H9 (cell line): ENCODE measurements around the gene ATP8A1. TPM values are rescaled to one million over a fixed set of nuclear protein-coding genes. Genes with fewer than 3 reads are reported as not detected.

Experiments used
- DNase-seq: peaks from one replicate; pipeline ENCODE4 v3.0.0-alpha.2; 2017
- H2AFZ ChIP-seq: one replicate; pipeline ENCODE4 v1.6.1; 2013; ENCODE audit warnings: mild to moderate bottlenecking, low read length, control low read depth, moderate library complexity
- H2AK5ac ChIP-seq: 2 replicates; pipeline ENCODE4 v1.6.1; 2013; ENCODE audit warnings: low read length, control low read depth, mixed read lengths; ENCODE audit not compliant: insufficient read length
- H2BK120ac ChIP-seq: one replicate; pipeline ENCODE4 v1.6.1; 2013; ENCODE audit warnings: low read depth, mild to moderate bottlenecking, low read length, control low read depth, inconsistent platforms; ENCODE audit not compliant: poor library complexity, severe bottlenecking
- H2BK12ac ChIP-seq: 2 replicates; pipeline ENCODE4 v1.6.1; 2013; ENCODE audit warnings: low read length, control low read depth, mixed read lengths, low read depth; ENCODE audit not compliant: insufficient read length
- H2BK15ac ChIP-seq: 2 replicates; pipeline ENCODE4 v1.6.1; 2013; ENCODE audit warnings: low read depth, low read length, control low read depth
- H2BK20ac ChIP-seq: one replicate; pipeline ENCODE4 v1.6.1; 2013; ENCODE audit warnings: low read depth, mild to moderate bottlenecking, low read length, control low read depth, inconsistent platforms; ENCODE audit not compliant: poor library complexity, severe bottlenecking
- H2BK5ac ChIP-seq: 2 replicates; pipeline ENCODE4 v1.6.1; 2013; ENCODE audit warnings: low read length, control low read depth, mixed read lengths; ENCODE audit not compliant: insufficient read length
- H3K14ac ChIP-seq: 2 replicates; pipeline ENCODE4 v1.6.1; 2013; ENCODE audit warnings: low read length, control low read depth; ENCODE audit not compliant: insufficient read depth
- H3K18ac ChIP-seq: 2 replicates; pipeline ENCODE4 v1.6.1; 2013; ENCODE audit warnings: low read depth, mild to moderate bottlenecking, mixed read lengths, low read length, control low read depth; ENCODE audit not compliant: insufficient read length
- H3K23ac ChIP-seq: 2 replicates; pipeline ENCODE4 v1.6.1; 2013; ENCODE audit warnings: low read length, control low read depth, mixed read lengths, low read depth; ENCODE audit not compliant: insufficient read length
- H3K23me2 ChIP-seq: 2 replicates; pipeline ENCODE4 v1.6.1; 2013; ENCODE audit warnings: low read depth, mild to moderate bottlenecking, mixed read lengths, low read length, control low read depth; ENCODE audit not compliant: insufficient read length, poor library complexity, severe bottlenecking
- H3K27ac ChIP-seq: 2 replicates; pipeline ENCODE4 v1.5.1; 2013; ENCODE audit warnings: low read length, control low read depth, mixed read lengths, low read depth; ENCODE audit not compliant: insufficient read length
- H3K27me3 ChIP-seq: 2 replicates; pipeline ENCODE4 v1.6.1; 2013; ENCODE audit warnings: low read length, control low read depth, inconsistent platforms; ENCODE audit not compliant: insufficient read depth
- H3K4ac ChIP-seq: 2 replicates; pipeline ENCODE4 v1.6.1; 2013; ENCODE audit warnings: low read depth, mild to moderate bottlenecking, control low read depth, inconsistent platforms, low read length, moderate library complexity
- H3K4me1 ChIP-seq: 2 replicates; pipeline ENCODE4 v1.6.1; 2013; ENCODE audit warnings: low read length, control low read depth, inconsistent platforms; ENCODE audit not compliant: insufficient read depth
- H3K4me2 ChIP-seq: 2 replicates; pipeline ENCODE4 v1.6.1; 2013; ENCODE audit warnings: low read length, control low read depth, mixed read lengths; ENCODE audit not compliant: insufficient read length, insufficient read depth
- H3K56ac ChIP-seq: 2 replicates; pipeline ENCODE4 v1.6.1; 2013; ENCODE audit warnings: low read depth, mild to moderate bottlenecking, mixed read lengths, low read length, control low read depth; ENCODE audit not compliant: insufficient read length
- H3K79me1 ChIP-seq: 2 replicates; pipeline ENCODE4 v1.6.1; 2013; ENCODE audit warnings: low read depth, mild to moderate bottlenecking, moderate library complexity, low read length, control low read depth, inconsistent platforms; ENCODE audit not compliant: insufficient read depth, poor library complexity, severe bottlenecking
- H3K79me2 ChIP-seq: 2 replicates; pipeline ENCODE4 v1.6.1; 2013; ENCODE audit warnings: low read length, control low read depth, inconsistent platforms; ENCODE audit not compliant: insufficient read depth
- H3K9ac ChIP-seq: 2 replicates; pipeline ENCODE4 v1.6.1; 2013; ENCODE audit warnings: low read length, control low read depth, mixed read lengths; ENCODE audit not compliant: insufficient read length; ENCODE audit errors: extremely low read depth
- H3K9me3 ChIP-seq: one replicate; pipeline ENCODE4 v1.6.1; 2013; ENCODE audit warnings: low read depth, low read length, inconsistent platforms; ENCODE audit not compliant: control insufficient read depth
- H3T11ph ChIP-seq: one replicate; pipeline ENCODE4 v1.6.1; 2013; ENCODE audit warnings: mild to moderate bottlenecking, low read length, control low read depth, inconsistent platforms
- H4K20me1 ChIP-seq: one replicate; pipeline ENCODE4 v1.6.1; 2013; ENCODE audit not compliant: control insufficient read depth, insufficient read length, insufficient read depth
- H4K5ac ChIP-seq: 2 replicates; pipeline ENCODE4 v1.6.1; 2013; ENCODE audit warnings: low read depth, mild to moderate bottlenecking, mixed read lengths, low read length, control low read depth; ENCODE audit not compliant: insufficient read length
- H4K8ac ChIP-seq: replicated peaks from 2 replicates; pipeline ENCODE4 v1.6.1; 2013; ENCODE audit warnings: low read length, control low read depth, mixed read lengths, low read depth; ENCODE audit not compliant: insufficient read length
- H4K91ac ChIP-seq: 2 replicates; pipeline ENCODE4 v1.6.1; 2013; ENCODE audit warnings: low read depth, mild to moderate bottlenecking, moderate library complexity, mixed read lengths, low read length, control low read depth; ENCODE audit not compliant: insufficient read length
- H3K27ac Mint-ChIP-seq, 3 experiments: 2 replicates in 2 of 3; 3 replicates in 1 of 3; pipeline ENCODE4 v1.8.0; 2020 to 2021; ENCODE audit warnings: mixed read lengths in 3 of 3, mild to moderate bottlenecking in 1 of 3, moderate library complexity in 1 of 3
- H3K27me3 Mint-ChIP-seq: 2 replicates; pipeline ENCODE4 v1.8.0; 2021; ENCODE audit warnings: low read depth, mild to moderate bottlenecking, moderate library complexity, mixed read lengths
- H3K36me3 Mint-ChIP-seq, 3 experiments: 2 replicates in 2 of 3; 3 replicates in 1 of 3; pipeline ENCODE4 v1.8.0; 2020 to 2021; ENCODE audit warnings: low read depth in 3 of 3, mixed read lengths in 3 of 3; ENCODE audit not compliant: insufficient read depth in 1 of 3
- H3K4me1 Mint-ChIP-seq, 2 experiments: 2 replicates each; pipeline ENCODE4 v1.8.0; 2020; ENCODE audit warnings: mixed read lengths in 2 of 2
- H3K4me3 Mint-ChIP-seq, 2 experiments: 2 replicates in 1 of 2; 3 replicates in 1 of 2; pipeline ENCODE4 v1.8.0; 2020 to 2021; ENCODE audit warnings: mild to moderate bottlenecking in 2 of 2, mixed read lengths in 2 of 2, moderate library complexity in 1 of 2
- H3K9me3 Mint-ChIP-seq, 2 experiments: 2 replicates in 1 of 2; 3 replicates in 1 of 2; pipeline ENCODE4 v1.8.0; 2020; ENCODE audit warnings: mild to moderate bottlenecking in 2 of 2, mixed read lengths in 2 of 2, moderate library complexity in 1 of 2
- CTCF ChIP-seq: fragments of 200-600 bp; sonication (generic); conservative IDR thresholded peaks from 3 replicates; pipeline ENCODE4 v1.8.0; 2021; ENCODE audit warnings: antibody characterized with exemption, mild to moderate bottlenecking
- WGBS: extraction: QIAGEN DNeasy Blood & Tissue Kit; methylation state at CpG from one replicate; pipeline ENCODE4 v1.1.7; 2013; ENCODE audit warnings: missing lambda C conversion rate, low lambda C conversion rate, mixed read lengths; ENCODE audit not compliant: insufficient read length; ENCODE audit errors: extremely low coverage; 5-methylcytosine and 5-hydroxymethylcytosine counted together
- total RNA-seq: library from RNA; stranded (reverse); gene quantifications from 2 replicates; pipeline ENCODE4 v1.2.1, GENCODE V29; 2021

The ATP8A1 gene
- total RNA-seq, 1 experiment from 2014 or later: 5.1 TPM

DNA sequence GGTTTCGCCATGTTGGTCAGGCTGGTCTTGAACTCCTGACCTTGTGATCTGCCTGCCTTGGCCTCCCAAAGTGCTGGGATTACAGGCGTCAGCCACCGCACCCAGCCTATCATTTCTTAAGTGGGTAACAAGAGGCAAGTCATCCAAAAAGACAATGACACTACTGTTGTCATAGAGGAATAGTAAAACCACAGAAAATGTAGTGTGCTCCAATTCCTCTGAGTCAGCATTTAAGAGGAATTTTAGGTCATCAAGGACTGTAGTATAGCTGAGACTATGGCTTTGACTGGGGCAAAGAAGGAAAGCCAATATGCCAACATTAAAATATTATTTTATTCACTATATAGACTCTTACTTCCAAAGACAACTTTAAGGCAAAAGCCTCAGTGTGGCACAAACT is 48.4 kb downstream of the ATP8A1 start:
- no peaks in the 10 kb centered on the region for H3K27me3 ChIP-seq
- TF ChIP-seq CTCF: no peak
- no peak overlapping the region for H2BK12ac ChIP-seq
- no peak overlapping the region for H3K56ac ChIP-seq
- no peak overlapping the region for H2AFZ ChIP-seq
- H3K9me3 ChIP-seq: no peaks in the 10 kb centered on the region
- no peak overlapping the region for H3K14ac ChIP-seq
- DNase-seq: no peak
- no peak overlapping the region for H3K4me2 ChIP-seq
- no peak overlapping the region for H4K5ac ChIP-seq
- no peak overlapping the region for H2BK120ac ChIP-seq
- no peaks in the 10 kb centered on the region for H3K9me3 Mint-ChIP-seq
- no peak overlapping the region for H3K27ac Mint-ChIP-seq
- no peaks in the 10 kb centered on the region for H3K23me2 ChIP-seq
- no peak overlapping the region for H2BK5ac ChIP-seq
- no peak overlapping the region for H3K27ac ChIP-seq
- no peak overlapping the region for H4K91ac ChIP-seq
- H3K36me3 Mint-ChIP-seq: peaks cover 2 to 9% (median 6%) of the 10 kb centered on the region in 3 experiments; a peak in 6 of 7 replicates
- peaks cover 7 to 9% of the 10 kb centered on the region in 2 experiments; a peak in 3 of 4 replicates for H3K4me1 Mint-ChIP-seq
- no peaks in the 10 kb centered on the region for H3K79me2 ChIP-seq
- H3K18ac ChIP-seq: no peak overlapping the region
- H3K79me1 ChIP-seq: no peaks in the 10 kb centered on the region
- H3K23ac ChIP-seq: no peak overlapping the region
- H3T11ph ChIP-seq: no peak overlapping the region
- no peak overlapping the region for H2BK20ac ChIP-seq
- H4K8ac ChIP-seq: no peak overlapping the region
- no peak overlapping the region for H3K4me3 Mint-ChIP-seq
- no peak overlapping the region for H2AK5ac ChIP-seq
- no peak overlapping the region for H3K9ac ChIP-seq
- no peak overlapping the region for H2BK15ac ChIP-seq
- H4K20me1 ChIP-seq: no peaks in the 10 kb centered on the region
- no peaks in the 10 kb centered on the region; the same call in 1 of the 2 replicates for H3K4me1 ChIP-seq
- H3K27me3 Mint-ChIP-seq: no peaks in the 10 kb centered on the region
- no peak overlapping the region for H3K4ac ChIP-seq
- no CpG with 5 or more reads among the region's 3 CpGs for WGBS
